Measurements from ENCODE around the gene TUBB. TPM values are rescaled to one million over a fixed set of nuclear protein-coding genes. Genes with fewer than 3 reads are reported as not detected.

TUBB gene
- total and polyA plus RNA-seq, 2 of the 4 experiments (the other 2 are of a cell fraction), result 1,401 to 2,004 TPM

DNA sequence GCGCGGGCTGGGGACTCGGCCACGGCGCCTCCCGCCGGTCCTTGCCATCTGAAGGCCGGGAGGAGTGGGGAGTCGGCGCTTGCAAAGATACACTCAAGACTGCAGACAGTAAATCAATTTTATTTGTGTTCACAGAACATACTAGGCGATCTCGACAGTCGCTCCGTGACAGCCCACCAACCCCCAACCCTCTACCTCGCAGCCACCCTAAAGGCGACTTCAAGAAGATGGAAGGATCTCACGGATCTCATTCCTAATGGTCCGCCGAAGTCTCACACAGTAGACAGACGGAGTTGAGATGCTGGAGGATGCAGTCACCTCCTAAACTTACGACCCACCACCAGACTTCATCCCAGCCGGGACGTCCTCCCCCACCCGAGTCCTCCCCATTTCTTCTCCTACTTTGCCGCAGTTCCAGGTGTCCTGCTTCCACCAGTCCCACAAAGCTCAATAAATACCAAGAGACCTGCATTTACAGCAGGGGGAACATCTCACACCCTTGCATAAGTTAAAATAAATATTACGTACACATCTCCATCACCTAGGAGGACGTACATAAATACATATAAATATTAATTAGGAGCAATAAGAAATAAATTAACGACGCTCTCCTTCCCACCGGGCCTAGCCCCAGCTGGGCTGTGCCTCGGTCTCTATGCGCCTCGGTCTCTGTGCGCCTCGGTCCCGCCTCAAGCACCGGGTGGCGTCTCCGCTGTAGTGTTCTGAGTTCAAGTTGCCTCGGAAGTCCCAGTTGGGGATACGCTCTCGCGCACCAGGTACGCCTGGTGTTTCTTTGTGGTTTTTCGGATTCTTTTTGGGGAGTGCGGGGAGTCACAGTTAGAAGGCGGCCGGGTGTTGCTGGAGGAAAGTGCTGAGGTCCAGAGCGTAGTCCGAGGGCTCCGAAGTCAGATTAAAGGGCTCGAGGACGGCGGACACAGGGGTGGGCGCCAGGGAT is 23.2 kb downstream of the TUBB start:
- Histone ChIP-seq H3K23ac (ENCODE audit: low read depth, low read length) (peak overlapping the region; percentile 99), H3K9me3 (ENCODE audit: control insufficient read depth, insufficient read depth, low read length) (no peaks in the 10 kb centered on the region), H2BK5ac (ENCODE audit: low read depth, low read length, poor library complexity, severe bottlenecking) (peak overlapping the region; percentile 96), H3K4me2 (ENCODE audit: low read depth, low read length) (peak overlapping the region; percentile 85), H2BK15ac (ENCODE audit: low read depth, low read length) (peak overlapping the region; percentile 9; the same call in 1 of the 3 replicates), H4K5ac (ENCODE audit: low read depth, low read length) (peak overlapping the region; percentile 87), H3K4me3 (ENCODE audit: insufficient read depth, low read depth, low read length) (peak overlapping the region; percentile 96), H2AK9ac (replicated peaks; ENCODE audit: low read depth, low read length, poor library complexity) (peak overlapping the region; percentile 91), H3K27ac (ENCODE audit: insufficient read depth, low read length) (peak overlapping the region; percentile 98), H3K27me3 (ENCODE audit: control insufficient read depth, insufficient read depth, low read length) (no peaks in the 10 kb centered on the region), H4K91ac (ENCODE audit: insufficient read depth, low read depth, low read length) (peak overlapping the region; percentile 84), H3K4ac (ENCODE audit: low read depth, low read length) (peak overlapping the region; percentile 94), H4K20me1 (ENCODE audit: insufficient read depth, low read length) (peaks cover 21% of the 10 kb centered on the region), H3K14ac (replicated peaks; ENCODE audit: low read depth, low read length) (peak overlapping the region; percentile 99), H3K9ac (ENCODE audit: low read depth, low read length) (peak overlapping the region; percentile 99), H3K9me1 (ENCODE audit: insufficient read depth, low read length) (peaks cover 22% of the 10 kb centered on the region), H2AK5ac (ENCODE audit: low read depth, low read length) (peak overlapping the region; percentile 96), H3K79me1 (ENCODE audit: low read depth in 1 of 2, low read length in 2 of 2) (peaks cover 26 to 67% of the 10 kb centered on the region in 2 experiments), H3K56ac (ENCODE audit: extremely low read depth, insufficient read depth, low read length) (peak overlapping the region; percentile 93), H2BK120ac (ENCODE audit: low read depth, low read length) (peak overlapping the region; percentile 67), H4K8ac (ENCODE audit: low read depth in 2 of 2, low read length in 2 of 2) (peak overlapping the region; percentile 87), H2BK20ac (ENCODE audit: low read depth, low read length) (no peak overlapping the region), H3K36me3 (ENCODE audit: control insufficient read depth, insufficient read depth, low read length) (peaks cover 37% of the 10 kb centered on the region), H3K18ac (ENCODE audit: low read depth, low read length) (peak overlapping the region; percentile 94), H2AFZ (replicated peaks; ENCODE audit: low read length, poor library complexity) (peak overlapping the region; percentile 76), H3K4me1 (ENCODE audit: control insufficient read depth, insufficient read depth, low read length) (peaks cover 23% of the 10 kb centered on the region)
- CTCF ChIA-PET, result interaction anchor here (1.0 to 1.2 kb wide), 2 partner anchors 9 to 38 kb away, joined by 3 read pairs; no protein-coding TSS in a partner anchor
- POLR2A ChIA-PET (ENCODE audit: unreplicated experiment), result interaction anchor here (1.0 to 3.2 kb wide), 4 partner anchors 9 to 38 kb away, joined by 4 to 19 read pairs (median 8); no protein-coding TSS in a partner anchor
- 2% methylated on average over 10 of the region's 55 CpGs; no CpG with 5 or more reads in 1 of the 2 experiments for WGBS, 2 experiments (ENCODE audit: extremely low coverage in 2 of 2, insufficient read length in 1 of 2)
- intact Hi-C loops (cut with micrococcal nuclease) (loop anchor here (1.0 to 5.0 kb wide), 5 partner anchors 9 to 344 kb away; no protein-coding TSS in a partner anchor), in situ Hi-C loops (cut with MboI; ENCODE audit: low sequenced_read_pairs) (loop anchor here (5.0 kb wide), 3 partner anchors 39 to 334 kb away; no protein-coding TSS in a partner anchor), dilution Hi-C loops (cut with HindIII; ENCODE audit: low sequenced_read_pairs, unreplicated experiment) (no loop called here)
- TF ChIP-seq NFE2L2 (IDR thresholded peaks at IDR 0.05; ENCODE audit: low read depth, low read length), result peak; percentile 4; the same call in 1 of the 2 replicates
- TF ChIP-seq CHD1 (IDR thresholded peaks at IDR 0.05; ENCODE audit: low read depth, low read length), result peak; percentile 97
- no peak for TF ChIP-seq CEBPB (IDR thresholded peaks at IDR 0.05; ENCODE audit: low read depth, low read length)
- TF ChIP-seq, protein P1, sequence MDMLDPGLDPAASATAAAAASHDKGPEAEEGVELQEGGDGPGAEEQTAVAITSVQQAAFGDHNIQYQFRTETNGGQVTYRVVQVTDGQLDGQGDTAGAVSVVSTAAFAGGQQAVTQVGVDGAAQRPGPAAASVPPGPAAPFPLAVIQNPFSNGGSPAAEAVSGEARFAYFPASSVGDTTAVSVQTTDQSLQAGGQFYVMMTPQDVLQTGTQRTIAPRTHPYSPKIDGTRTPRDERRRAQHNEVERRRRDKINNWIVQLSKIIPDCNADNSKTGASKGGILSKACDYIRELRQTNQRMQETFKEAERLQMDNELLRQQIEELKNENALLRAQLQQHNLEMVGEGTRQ (IDR thresholded peaks at IDR 0.05; ENCODE audit: low read depth, low read length), result peak; percentile 62
- DNase-seq (peak; percentile 33), ATAC-seq (ENCODE audit: low read depth) (no peak)
- no TSS peak for BruUV-seq (replicated peaks)
